T follicular helper cell (primary cell): ENCODE data around the gene SOCS7.

Experiments used
- DNase-seq: peaks from one replicate; pipeline ENCODE4 v3.0.0-alpha.2; 2020; ENCODE audit warnings: low read depth
- total RNA-seq, 2 experiments: gene quantifications; one replicate each; lab custom pipeline; 2026; lab: John Stamatoyannopoulos, UW

Gene SOCS7, protein sequence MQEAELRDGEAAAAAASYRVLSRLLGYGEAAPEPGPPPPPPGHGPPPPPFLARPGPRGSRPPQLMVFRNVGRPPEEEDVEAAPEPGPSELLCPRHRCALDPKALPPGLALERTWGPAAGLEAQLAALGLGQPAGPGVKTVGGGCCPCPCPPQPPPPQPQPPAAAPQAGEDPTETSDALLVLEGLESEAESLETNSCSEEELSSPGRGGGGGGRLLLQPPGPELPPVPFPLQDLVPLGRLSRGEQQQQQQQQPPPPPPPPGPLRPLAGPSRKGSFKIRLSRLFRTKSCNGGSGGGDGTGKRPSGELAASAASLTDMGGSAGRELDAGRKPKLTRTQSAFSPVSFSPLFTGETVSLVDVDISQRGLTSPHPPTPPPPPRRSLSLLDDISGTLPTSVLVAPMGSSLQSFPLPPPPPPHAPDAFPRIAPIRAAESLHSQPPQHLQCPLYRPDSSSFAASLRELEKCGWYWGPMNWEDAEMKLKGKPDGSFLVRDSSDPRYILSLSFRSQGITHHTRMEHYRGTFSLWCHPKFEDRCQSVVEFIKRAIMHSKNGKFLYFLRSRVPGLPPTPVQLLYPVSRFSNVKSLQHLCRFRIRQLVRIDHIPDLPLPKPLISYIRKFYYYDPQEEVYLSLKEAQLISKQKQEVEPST
- total RNA-seq: 51.0 to 81.7 reads per million in 2 experiments

DNA sequence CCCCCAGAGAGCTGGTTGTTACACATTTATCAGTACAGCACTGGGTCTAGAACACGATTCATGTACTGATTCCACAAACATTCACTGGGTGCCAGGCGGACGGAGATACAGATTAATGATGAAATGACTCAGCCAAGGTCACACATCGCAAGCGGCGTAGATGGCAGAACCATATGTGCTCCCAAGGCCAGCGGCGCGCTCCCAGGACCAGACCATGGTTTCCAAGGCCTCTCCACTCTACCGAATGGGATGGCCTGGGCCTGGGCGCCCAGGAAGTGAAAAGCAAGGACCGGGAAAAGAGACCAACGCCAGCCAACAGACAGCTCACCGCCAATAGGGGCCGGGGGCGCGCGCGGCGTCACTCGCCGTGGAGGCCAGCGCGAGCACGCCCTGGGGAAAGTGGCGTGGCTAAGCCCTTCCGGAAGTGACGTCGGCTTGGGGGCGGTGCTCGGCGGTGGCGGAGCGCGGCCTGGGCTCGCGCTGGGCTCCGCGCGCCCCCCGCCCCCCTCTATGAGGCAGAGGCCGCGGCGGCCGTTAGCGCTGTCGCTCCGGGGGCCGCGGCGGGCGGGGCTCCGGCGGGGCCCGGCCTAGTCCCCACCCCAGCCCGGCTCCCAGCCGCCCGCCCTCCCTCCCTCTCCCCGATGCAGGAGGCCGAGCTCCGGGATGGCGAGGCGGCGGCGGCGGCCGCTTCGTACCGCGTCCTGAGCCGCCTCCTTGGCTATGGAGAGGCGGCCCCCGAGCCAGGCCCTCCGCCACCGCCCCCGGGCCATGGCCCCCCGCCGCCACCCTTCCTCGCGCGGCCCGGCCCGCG is at the start of gene SOCS7:
SOCS7 (plus strand) TSS at position 433 of the 811 bp plus-strand sequence; CDS start at position 642, 209 bp downstream.
- peak; percentile 89 for DNase-seq

DNA sequence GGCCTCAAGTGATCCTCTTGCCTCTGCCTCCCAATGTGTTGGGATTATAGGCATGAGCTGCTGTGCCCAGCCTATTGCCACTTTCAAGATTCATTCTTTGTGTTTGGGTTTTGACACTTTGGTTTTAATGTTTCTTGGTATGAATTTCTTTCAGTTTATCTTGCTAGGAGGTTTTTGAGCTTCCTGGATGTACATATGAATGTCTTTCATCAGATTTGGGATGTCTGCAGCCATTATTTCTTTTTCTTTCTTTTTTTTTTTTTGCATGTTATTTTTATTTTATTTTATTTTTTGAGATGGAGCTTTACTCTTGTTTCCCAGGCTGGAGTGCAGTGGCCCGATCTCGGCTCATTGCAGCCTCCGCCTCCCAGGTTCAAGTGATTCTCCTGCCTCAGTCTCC is 36.1 kb upstream of the SOCS7 start:
- DNase-seq: no peak

DNA sequence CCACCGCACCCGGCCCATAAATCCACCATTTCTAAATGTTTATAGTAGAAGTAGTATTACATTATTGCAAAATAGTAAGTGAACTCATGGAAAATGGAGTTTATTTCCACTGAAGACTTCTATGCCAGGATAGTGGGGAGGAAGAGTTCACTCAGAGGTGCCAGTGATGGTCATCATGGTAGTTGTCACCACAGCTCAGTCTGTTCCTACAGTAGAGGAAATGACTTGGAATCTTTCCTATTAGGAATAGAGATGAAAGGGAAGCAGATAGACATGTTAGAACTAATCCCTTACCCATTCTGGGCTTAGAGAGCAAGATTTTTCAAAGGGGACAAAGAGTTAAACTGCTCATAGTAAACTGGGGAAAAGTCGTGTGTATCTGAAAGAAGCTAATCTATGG is 34.6 kb upstream of the SOCS7 start:
- DNase-seq: no peak

DNA sequence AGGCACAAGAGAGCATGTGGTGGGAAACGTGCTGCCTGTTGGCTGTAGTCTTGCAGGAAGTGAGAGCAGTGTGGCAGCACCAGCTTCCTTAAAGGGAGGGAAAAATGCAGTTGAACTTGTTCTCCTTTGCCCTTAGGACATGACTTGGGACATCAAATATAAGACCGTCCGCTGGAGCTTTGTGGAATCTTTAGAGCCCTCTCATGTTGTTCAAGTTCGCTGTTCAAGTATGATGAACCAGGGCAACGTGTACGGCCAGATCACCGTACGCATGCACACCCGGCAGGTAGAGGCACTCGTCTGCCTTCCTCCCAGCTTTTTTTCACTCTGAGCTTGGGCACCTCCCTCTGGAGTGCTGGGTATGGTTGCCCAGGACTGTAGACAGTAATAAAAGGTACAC is 31.2 kb upstream of the SOCS7 start:
- DNase-seq: no peak

DNA sequence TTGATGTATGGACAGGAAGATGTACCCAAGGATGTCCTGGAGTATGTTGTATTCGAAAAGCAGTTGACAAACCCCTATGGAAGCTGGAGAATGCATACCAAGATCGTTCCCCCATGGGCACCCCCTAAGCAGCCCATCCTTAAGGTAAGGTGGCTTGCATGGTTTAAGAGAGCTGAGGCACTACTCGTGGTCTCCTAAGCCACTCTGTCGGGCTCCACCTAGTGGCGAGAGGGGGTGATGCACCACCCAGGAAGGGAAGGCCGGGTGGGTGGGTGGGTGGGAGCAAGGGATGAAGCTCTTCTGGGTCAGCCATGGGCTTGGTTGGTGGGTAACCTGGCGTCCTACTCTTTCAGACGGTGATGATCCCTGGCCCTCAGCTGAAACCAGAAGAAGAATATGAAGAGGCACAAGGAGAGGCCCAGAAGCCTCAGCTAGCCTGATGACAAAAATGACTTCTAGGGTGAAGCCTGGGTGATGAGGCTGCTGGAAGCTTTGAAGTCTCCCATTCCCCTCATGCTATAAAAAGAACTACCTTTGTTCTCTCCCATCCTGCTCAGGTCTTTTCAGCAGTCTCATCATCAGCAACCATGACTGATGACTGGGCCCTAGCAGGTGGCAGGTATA is 29.4 kb upstream of the SOCS7 start:
- DNase-seq: peak; percentile 55

DNA sequence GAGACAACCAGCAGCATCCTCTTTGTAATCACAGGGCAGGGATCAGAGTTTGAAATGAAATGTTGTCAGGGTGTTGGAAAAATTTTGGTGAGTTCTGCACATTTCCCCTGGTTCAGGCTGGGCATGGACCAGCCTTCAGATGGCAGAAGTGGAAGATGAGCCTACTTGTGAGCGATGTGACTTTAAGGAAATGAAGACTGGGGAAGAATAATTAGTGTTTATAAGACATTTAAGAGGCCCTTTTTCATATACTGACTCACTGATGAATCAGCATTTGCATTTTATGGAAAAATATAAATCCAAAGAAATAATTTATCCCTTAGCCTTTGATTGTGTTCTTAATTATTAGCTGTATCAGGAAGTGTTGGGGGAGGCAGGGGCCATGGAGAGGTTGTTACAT is 28.7 kb upstream of the SOCS7 start:
- DNase-seq: no peak

DNA sequence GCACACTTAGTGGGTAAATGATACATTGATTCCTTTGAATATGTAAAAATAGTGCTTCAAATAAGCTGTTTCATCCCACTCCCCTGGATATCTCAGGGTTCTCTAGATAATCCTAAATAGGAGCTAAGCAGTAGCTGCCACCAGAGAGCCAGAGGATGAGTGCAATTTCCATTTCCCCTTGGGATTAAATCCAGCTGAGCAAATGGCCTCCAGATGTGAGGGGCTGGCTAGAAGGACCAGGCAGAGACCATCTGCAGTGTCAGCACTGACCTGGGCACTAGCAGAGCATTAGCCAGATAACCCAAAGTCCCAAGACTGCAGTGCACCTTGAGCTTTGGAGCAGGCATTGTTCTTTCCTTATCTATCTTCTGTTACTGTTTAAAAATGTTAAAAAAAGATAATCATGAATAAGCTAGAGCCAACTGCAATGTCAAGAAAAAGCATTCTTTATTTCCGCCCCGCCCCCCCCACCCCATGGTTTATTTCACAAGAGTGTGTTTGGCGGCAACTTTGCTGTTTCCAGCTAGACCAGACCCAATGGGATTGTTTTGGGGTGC is 27.4 kb upstream of the SOCS7 start:
- no peak for DNase-seq

DNA sequence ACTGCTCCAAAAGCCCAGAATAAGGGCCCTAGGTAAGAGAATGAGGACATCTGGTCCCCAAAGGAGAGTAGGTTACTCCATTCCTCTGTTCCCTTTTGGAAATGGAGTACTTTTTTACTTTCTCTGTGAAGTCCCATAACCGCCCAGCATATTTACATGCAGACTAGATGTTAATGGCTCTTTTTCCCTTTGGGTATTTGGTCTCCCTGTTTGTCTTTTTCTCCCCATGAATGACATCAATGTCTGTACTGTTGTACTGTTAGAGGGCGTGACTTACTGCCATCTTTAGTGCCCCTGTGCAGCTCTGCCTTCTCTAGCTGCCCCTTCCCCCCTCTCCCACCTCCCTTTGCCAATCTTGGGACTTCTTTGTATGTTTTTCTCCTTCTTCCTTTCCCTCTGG is 26.9 kb upstream of the SOCS7 start:
- DNase-seq: no peak

DNA sequence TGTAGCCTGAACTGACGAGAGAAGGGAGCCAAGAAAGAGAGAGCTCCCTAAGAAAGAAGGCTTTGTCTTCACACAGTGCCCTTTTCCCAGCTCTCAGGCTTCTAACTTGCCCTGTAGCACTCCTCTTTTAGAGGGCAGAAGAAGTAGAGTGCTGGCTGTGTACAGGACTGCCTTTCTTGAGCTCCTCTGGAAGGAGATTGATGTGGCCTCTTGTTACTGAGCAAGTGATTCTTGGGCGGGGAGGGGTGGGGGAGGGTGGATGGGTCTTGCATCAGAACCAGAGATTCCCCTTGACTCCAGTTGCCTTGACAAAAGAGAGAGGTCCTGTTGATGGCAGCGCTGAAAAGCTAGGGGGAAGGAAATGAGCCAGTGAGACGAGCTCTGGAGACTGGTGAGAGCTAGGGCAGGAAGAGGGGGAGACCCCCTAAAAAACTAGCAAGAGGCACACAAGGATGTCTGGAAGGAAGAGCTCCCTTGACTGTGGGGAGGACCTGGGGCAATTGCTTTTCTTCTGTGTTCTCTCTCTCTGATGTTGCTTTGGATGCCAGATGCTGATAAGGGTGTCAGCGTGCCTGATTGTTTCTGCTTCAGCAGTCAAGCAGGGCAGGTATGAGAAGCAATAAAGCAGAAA is 26.3 kb upstream of the SOCS7 start:
- no peak for DNase-seq

DNA sequence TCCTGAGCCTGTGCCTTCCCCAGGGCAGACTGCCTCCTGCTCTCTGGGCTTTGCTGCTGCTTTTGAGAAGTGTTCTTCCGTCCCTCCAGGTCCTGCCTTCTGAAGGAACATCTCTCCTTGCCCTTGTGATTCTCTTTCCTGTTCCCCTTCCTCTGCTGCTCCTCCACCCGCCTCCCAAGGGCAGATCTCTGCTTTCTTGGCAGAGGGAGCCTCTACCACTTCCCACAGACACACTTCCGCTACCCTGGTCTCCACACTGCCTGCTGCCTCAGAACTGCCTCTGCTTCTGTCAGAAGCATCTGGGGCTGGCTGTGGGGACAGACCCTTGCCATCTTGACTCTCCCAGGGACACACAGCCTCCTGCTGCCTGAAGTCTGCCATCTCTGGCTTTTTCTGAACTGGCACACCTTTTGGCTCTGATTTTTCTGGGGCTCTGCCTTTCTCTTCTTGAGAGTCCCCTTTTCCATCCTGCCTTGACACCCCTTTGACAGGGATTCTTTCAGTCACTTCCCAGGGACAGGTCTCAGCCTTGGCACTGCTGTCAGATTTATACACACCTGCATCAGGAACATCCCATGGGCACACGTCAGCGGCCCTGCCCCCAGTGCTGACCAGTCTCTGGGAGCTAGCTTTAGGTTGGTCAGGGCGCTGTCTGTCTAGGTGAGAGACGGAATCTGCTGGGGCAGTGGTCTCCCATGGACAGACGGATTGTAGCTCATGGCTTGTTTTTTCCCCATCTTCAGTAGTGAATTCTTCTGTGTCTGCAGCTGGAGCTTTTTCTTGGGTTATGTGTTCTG is 24.4 kb upstream of the SOCS7 start:
- DNase-seq: no peak

DNA sequence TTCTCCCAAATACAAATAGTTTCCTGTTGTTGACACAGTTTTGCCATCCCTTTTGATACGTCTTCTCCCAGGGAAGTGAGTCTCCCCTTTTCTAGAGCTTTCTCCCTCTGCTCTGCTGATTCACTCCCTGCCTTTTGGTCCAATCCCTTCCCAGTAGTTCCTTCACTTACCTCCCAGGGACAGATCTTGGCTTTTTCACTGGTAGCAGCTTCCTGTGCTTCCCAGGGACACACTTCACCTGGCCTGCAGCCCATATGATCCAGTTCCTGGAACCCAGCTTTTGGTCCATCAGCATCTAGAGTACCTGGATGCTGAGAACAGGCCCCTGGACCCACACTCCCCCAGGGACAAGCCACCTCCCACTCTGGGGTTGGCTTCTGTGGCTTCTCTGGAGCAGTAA is 23.7 kb upstream of the SOCS7 start:
- no peak for DNase-seq

DNA sequence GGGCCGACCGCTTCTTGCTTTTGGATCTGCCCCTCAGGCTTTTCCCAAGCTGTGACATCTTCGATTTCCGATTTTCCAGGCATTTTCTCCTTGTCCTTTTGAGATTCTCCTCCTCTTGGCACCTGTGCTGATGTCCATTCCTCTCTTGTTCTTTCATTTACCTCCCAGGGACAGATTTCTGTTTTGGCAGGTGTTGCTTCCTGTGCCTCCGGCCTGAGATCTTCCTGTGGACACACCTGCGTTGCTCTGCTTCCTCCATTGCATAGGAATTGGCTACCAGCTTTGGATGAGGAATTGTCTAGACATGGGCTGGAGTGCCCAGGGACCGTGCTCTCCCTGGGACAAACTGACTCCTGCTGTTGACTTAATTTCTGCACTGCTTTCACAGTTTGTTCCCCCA is 23.0 kb upstream of the SOCS7 start:
- no peak for DNase-seq

DNA sequence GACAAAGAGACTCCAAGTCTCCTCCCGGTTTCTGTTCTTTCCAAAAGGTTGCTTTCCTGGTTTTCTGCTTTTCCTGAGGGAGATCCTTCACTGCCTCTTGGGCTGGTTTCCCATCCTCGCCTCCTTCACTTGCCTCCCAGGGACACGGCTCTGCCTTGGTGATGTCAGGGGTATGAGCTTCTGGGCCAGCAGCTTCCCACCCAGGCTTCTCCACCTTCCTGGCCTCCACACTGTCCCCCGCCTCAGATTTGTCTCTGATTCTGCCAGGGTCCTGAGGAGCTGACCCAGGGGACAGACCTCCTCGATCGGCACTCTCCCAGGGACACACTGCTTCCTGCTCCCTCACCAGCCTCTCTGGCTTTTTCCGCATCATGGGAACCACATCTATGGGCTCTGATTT is 22.4 kb upstream of the SOCS7 start:
- DNase-seq: no peak

DNA sequence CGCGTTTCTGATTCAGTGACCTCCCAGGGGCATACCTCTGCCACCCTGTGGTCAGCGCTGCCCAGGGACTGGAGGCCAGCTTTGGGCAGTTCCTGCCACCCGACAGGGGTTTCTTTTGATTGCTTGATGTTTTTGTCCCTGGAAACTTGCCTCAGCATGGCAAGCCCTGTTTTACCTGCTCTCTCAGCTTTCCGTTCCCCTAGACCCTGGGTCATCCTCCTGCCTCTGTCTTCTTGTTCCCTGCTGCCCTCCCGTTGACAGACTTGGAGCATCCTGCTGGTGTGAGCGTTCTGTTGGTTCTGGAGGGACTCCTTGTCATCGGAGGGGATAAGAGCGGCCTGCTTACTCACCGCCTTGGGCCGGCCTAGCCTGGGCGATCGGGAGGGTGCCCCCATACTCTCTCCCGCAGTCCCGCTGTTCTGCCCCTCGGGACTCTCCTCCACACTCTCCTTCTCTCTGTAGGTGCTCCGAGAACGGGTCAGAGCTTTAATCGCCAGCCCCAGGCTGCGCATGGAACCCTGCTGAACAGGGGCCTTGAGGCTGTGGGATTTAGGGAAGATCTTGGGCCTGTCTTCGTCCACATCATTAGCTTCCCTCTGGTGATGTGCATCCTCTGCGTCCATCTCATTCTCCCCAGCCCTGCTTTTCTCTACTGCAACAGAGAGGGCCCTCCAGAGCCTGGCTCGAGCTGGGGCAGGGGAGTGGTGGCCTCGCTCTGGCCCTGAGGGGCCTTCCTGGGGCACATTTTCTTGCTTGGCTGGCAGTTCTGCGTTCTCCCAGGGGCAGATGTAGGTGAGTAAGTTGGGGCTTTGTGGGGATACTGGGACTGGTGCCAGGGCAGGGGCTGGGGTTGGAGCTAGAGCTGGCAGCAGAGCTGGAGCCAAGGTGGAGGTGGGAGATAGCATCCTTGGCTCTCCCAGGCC is 21.6 kb upstream of the SOCS7 start:
- DNase-seq: no peak

DNA sequence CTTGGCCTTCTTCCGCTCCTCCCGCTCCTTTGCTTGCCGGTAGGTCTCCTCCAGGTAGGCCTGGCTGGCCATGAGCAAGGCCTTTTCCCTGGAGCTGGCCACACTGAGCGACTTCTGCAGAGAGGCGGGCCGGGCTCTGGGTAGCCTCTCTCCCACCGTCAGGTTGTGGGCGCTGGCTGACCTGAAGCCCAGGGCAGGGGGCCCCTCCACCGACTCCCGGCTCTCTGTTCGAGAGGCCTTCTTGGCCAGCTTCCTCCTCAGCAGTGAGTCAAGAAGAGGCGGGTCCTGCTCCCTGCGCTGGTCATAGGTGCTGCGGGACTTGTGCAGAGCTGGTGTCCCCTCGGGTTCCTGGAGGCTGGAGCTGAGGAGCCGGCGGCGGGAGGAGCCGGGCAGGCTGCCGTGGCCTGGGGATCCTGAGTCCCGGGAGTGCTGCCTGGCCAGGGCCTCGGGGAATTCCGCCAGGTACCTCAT is 20.7 kb upstream of the SOCS7 start:
- DNase-seq: no peak

DNA sequence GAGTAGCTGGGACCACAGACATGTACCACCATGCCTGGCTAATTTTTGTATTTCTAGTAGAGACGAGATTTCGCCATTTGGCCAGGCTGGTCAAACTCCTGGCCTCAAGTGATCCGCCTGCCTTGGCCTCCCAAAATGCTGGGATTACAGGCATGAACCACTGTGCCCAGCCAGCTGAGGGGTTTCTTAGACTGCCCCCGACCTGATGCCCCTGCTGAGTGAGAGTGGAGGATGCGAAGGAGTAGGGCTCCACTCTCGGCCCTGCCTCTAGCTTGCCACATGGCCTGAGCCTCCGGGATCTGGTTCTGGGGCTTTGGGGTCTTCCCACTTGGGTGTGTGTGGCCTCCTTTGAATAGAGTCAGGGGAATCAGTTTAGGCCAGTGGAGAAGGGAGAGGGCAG is 18.9 kb upstream of the SOCS7 start:
- no peak for DNase-seq

DNA sequence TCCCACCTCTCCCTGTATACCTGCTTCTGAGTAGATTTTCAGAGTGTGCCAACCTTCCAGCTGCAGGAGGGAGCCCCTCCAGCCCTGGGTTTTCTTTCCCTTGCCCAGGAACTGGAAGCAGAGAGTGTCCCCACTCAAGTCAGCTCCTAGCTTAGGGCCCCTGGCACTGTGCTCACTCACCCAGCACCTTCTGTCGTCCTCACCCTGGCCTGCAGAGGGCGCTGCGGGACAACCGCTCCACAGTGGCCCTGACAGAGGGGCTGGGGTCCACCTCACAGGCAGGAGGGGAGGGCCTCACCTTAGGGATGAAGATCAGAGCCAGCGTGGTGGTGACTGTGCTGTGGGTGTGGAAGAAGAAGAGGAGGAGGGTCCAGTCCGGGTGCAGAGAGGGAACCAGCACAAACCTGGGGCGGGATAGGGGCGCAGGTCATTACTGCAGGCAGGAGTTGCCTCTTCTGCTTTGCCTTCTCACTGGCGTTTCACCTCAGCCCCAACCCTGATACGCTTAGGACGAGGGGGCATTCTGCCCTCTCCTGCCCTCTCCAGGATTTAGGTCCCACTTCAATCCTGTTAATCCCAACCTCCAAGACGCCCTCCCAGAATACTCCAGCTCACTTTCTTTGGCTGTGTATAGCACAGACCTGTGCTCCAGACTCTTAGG is 17.9 kb upstream of the SOCS7 start:
- DNase-seq: peak; percentile 14

DNA sequence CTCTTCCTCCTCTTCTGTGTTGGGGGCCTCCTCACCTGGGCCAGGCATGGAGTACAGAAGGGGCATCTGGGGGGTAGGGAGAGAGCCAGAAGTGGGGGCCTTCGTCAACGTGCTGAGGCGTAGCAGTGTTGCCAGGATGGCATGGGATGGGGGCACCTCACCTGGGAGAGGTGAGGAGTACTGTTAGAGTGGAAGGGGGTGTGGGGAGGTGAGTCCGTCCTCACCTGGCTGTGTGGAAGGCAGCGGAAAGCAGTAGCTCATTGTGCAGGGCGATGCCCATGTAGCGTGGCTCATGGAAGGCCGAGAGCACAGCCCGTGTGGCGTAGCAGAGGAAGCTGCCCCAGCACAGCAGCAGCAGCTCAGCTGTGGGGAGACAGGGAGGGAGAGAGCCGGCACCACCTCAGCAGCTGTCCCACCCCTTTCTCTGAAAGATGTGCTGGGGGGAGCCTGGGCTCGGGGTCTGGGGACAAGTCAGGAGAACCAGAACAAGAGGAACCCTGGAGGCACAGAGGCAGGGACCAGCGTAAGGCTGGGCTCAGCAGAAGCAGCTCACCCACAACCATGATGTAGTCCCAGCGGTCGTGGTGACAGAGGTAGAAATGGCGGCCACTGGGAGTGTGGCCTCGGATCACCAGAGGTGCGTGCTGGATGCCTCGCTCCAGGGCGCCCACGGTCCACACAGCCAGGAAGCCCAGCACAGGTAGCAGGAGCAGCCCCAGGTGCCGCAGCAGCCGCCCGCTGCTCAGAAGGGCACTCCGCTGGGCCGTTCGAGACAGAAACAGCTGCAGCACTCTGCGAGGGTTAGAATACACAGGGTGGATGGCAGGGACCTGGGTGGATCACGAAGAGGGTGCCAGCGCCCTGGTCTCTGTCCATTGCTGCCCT is 16.9 kb upstream of the SOCS7 start:
- DNase-seq: no peak
